Esophagus muscularis mucosa (tissue), 3 donors: ENCODE data around the gene MMP23B.

Experiments
- POLR2A ChIP-seq: fragments of 450-650 bp; IDR thresholded peaks from one replicate; pipeline ENCODE4 v1.6.1; 2017; ENCODE audit warnings: antibody characterized with exemption, moderate library complexity, mild to moderate bottlenecking, low read depth
- POLR2AphosphoS5 ChIP-seq, 2 donors: sonication (generic); formaldehyde crosslinking; IDR thresholded peaks; one replicate each; pipeline ENCODE4 v1.6.1; 2017; ENCODE audit warnings: antibody characterized with exemption in 2 of 2
- TF ChIP-seq, protein P1 (sequence below), 3 experiments: fragments of 200-600 bp in 2 of 3; fragments of 450-650 bp in 1 of 3; sonication (generic) in 2 of 3; IDR thresholded peaks; one replicate each; pipeline ENCODE4 v1.5.1; 2017 to 2019; ENCODE audit warnings: antibody characterized with exemption in 3 of 3, mild to moderate bottlenecking in 2 of 3, moderate library complexity in 1 of 3

GRCh38 chr1:1583347-1584010 is 48.5 kb upstream of the MMP23B start:
- TF ChIP-seq, protein P1, sequence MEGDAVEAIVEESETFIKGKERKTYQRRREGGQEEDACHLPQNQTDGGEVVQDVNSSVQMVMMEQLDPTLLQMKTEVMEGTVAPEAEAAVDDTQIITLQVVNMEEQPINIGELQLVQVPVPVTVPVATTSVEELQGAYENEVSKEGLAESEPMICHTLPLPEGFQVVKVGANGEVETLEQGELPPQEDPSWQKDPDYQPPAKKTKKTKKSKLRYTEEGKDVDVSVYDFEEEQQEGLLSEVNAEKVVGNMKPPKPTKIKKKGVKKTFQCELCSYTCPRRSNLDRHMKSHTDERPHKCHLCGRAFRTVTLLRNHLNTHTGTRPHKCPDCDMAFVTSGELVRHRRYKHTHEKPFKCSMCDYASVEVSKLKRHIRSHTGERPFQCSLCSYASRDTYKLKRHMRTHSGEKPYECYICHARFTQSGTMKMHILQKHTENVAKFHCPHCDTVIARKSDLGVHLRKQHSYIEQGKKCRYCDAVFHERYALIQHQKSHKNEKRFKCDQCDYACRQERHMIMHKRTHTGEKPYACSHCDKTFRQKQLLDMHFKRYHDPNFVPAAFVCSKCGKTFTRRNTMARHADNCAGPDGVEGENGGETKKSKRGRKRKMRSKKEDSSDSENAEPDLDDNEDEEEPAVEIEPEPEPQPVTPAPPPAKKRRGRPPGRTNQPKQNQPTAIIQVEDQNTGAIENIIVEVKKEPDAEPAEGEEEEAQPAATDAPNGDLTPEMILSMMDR (IDR thresholded peaks at IDR 0.05): no peak
- TF ChIP-seq POLR2A (no peak), POLR2AphosphoS5 (IDR thresholded peaks at IDR 0.05) (no peak)
